ENCODE results near the gene NCOA1. TPM values are rescaled to one million over a fixed set of nuclear protein-coding genes. Genes with fewer than 3 reads are reported as not detected.
A peak's percentile ranks its signal among the peaks of the same experiment; 100 is the strongest.

The NCOA1 gene
- total and polyA plus RNA-seq, 10 of the 15 experiments (the other 5 are each of a cell fraction or from before 2014, with no cell fraction given), result 1.8 to 35.6 (median 6.1) TPM

DNA sequence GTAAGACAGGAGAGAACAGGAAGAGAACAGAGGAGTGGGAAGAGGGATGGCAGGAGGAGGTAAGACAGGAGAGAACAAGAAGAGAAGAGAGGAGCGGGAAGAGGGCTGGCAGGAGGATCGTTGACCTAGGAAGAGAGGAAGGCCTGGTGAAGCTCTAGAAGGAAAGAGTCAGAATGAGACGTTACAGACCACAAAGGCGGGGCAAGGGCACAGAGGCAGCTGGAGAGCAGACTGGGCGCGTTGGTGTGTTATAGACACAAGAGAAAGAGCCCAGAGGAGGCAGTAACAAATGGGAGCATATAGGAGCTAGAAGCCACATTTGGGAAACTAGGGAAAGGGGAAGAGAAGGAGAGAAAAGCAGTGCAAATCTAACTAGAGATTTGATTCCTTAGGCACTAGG, 275.6 kb downstream of the NCOA1 start:
- H3K4me3 ChIP-seq, result no peak overlapping the region
- H3K9ac ChIP-seq (ENCODE audit: control insufficient read depth, insufficient read depth, low read length), result no peak overlapping the region
- no TSS peak for BruUV-seq (replicated peaks)
- no peak overlapping the region for H2AFZ ChIP-seq (ENCODE audit: control insufficient read depth, low read depth, low read length)
- intact Hi-C loops (cut with micrococcal nuclease; ENCODE audit: unreplicated experiment) (no loop called here), in situ Hi-C loops (cut with MboI) (no loop called here)
- H3K27me3 ChIP-seq (replicated peaks in 1 of 2; ENCODE audit: control insufficient read depth in 2 of 2, insufficient read depth in 2 of 2, low read length in 1 of 2), result no peaks in the 10 kb centered on the region
- ChIA-PET CTCF (interaction anchor here (1.0 kb wide), 1 partner anchor 61 kb away, joined by 3 read pairs; no protein-coding TSS in a partner anchor), SMC1A (ENCODE audit: uncharacterized antibody, unreplicated experiment) (interaction anchor here (1.2 to 1.4 kb wide), 4 partner anchors 10 to 356 kb away, joined by 3 to 6 read pairs (median 4); no protein-coding TSS in a partner anchor), POLR2A (no interaction called here), RAD21 (ENCODE audit: unreplicated experiment) (interaction anchor here (1.0 kb wide), 1 partner anchor 75 kb away, joined by 3 read pairs; no protein-coding TSS in a partner anchor)
- peaks cover 2 to 8% of the 10 kb centered on the region in 2 experiments; a peak in 2 of 4 replicates for H3K36me3 ChIP-seq (ENCODE audit: control insufficient read depth in 2 of 2, insufficient read depth in 2 of 2, low read length in 1 of 2)
- DNase-seq (ENCODE audit: low read depth, low spot score) (no peak), FAIRE-seq (no peak), ATAC-seq (peak; percentile 60; the same call in 2 of the 3 replicates)
- H3K4me1 ChIP-seq (ENCODE audit: control insufficient read depth, insufficient read depth, low read length), result 0 out of 2 replicates have a peak, but pooled peaks cover 6% of the 10 kb centered on the region
- 87% methylated on average over 6 of the region's 6 CpGs for WGBS (ENCODE audit: insufficient coverage, insufficient replicate concordance, low lambda C conversion rate, missing lambda C conversion rate)
- H3K9me3 ChIP-seq (replicated peaks; ENCODE audit: control insufficient read depth, insufficient read depth, low read length), result no peaks in the 10 kb centered on the region
- no peak overlapping the region for H3K4me2 ChIP-seq (ENCODE audit: control insufficient read depth, insufficient read depth)
- H4K20me1 ChIP-seq (ENCODE audit: control insufficient read depth, insufficient read depth), result no peaks in the 10 kb centered on the region
- TF ChIP-seq KLF5 (IDR thresholded peaks at IDR 0.05; ENCODE audit: partially characterized antibody) (no peak), RUNX3 (IDR thresholded peaks at IDR 0.05; ENCODE audit: low read length) (0 out of 2 replicates have a peak, but pooled peaks have one; percentile 2)
- TF ChIP-seq, protein P1, sequence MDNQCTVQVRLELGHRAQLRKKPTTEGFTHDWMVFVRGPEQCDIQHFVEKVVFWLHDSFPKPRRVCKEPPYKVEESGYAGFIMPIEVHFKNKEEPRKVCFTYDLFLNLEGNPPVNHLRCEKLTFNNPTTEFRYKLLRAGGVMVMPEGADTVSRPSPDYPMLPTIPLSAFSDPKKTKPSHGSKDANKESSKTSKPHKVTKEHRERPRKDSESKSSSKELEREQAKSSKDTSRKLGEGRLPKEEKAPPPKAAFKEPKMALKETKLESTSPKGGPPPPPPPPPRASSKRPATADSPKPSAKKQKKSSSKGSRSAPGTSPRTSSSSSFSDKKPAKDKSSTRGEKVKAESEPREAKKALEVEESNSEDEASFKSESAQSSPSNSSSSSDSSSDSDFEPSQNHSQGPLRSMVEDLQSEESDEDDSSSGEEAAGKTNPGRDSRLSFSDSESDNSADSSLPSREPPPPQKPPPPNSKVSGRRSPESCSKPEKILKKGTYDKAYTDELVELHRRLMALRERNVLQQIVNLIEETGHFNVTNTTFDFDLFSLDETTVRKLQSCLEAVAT (IDR thresholded peaks at IDR 0.05), result 0 out of 2 replicates have a peak, but pooled peaks have one; percentile 19
- H3K27ac ChIP-seq (ENCODE audit: control insufficient read depth, insufficient read depth), result no peak overlapping the region
- H3K79me2 ChIP-seq (ENCODE audit: control insufficient read depth, insufficient read depth, low read length), result no peaks in the 10 kb centered on the region

DNA sequence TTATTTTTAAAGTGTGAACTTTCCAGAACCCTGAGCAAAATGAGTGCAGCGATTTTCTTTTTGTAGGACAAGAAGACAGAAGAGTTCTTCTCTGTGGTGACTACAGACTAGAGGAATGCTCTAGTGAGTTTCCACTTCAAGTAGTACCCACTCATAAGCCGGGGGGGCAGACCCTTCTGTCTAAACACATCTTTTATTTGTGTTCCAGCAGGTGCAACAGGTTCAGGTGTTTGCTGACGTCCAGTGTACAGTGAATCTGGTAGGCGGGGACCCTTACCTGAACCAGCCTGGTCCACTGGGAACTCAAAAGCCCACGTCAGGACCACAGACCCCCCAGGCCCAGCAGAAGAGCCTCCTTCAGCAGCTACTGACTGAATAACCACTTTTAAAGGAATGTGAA, 277.0 kb downstream of the NCOA1 start:
- no peak overlapping the region for H3K9ac ChIP-seq (ENCODE audit: control insufficient read depth, insufficient read depth, low read length)
- no peaks in the 10 kb centered on the region for H3K79me2 ChIP-seq (ENCODE audit: control insufficient read depth, insufficient read depth, low read length)
- H2AFZ ChIP-seq (ENCODE audit: control insufficient read depth, low read depth, low read length), result no peak overlapping the region
- no peak for ATAC-seq
- ChIA-PET POLR2A (interaction anchor here (0.6 kb wide), 1 partner anchor 9 kb away, joined by 3 read pairs; no protein-coding TSS in a partner anchor), RAD21 (ENCODE audit: unreplicated experiment) (interaction anchor here (0.6 kb wide), 1 partner anchor 362 kb away, joined by 5 read pairs; no protein-coding TSS in a partner anchor), SMC1A (ENCODE audit: uncharacterized antibody, unreplicated experiment) (interaction anchor here (1.4 kb wide), 1 partner anchor 23 kb away, joined by 6 read pairs; no protein-coding TSS in a partner anchor), CTCF (interaction anchor here (2.2 kb wide), 1 partner anchor 12 kb away, joined by 6 read pairs; no protein-coding TSS in a partner anchor)
- in situ Hi-C loops (cut with MboI) (no loop called here), intact Hi-C loops (cut with micrococcal nuclease; ENCODE audit: unreplicated experiment) (no loop called here)
- no peak for FAIRE-seq
- no TSS peak for BruUV-seq (replicated peaks)
- no peak overlapping the region for H3K27ac ChIP-seq (ENCODE audit: control insufficient read depth, insufficient read depth)
- 98% methylated on average over 5 of the region's 5 CpGs for whole genome bisulfite sequencing (ENCODE audit: insufficient coverage, insufficient replicate concordance, low lambda C conversion rate, missing lambda C conversion rate)
- H3K9me3 ChIP-seq (replicated peaks; ENCODE audit: control insufficient read depth, insufficient read depth, low read length), result no peaks in the 10 kb centered on the region
- no peaks in the 10 kb centered on the region for H4K20me1 ChIP-seq (ENCODE audit: control insufficient read depth, insufficient read depth)
- H3K36me3 ChIP-seq (ENCODE audit: control insufficient read depth in 2 of 2, insufficient read depth in 2 of 2, low read length in 1 of 2), result peaks cover 2 to 8% of the 10 kb centered on the region in 2 experiments; a peak in 2 of 4 replicates
- H3K27me3 ChIP-seq (replicated peaks in 1 of 2; ENCODE audit: control insufficient read depth in 2 of 2, insufficient read depth in 2 of 2, low read length in 1 of 2), result no peaks in the 10 kb centered on the region
- H3K4me1 ChIP-seq (ENCODE audit: control insufficient read depth, insufficient read depth, low read length), result 0 out of 2 replicates have a peak, but pooled peaks cover 6% of the 10 kb centered on the region
- TF ChIP-seq, protein P2, sequence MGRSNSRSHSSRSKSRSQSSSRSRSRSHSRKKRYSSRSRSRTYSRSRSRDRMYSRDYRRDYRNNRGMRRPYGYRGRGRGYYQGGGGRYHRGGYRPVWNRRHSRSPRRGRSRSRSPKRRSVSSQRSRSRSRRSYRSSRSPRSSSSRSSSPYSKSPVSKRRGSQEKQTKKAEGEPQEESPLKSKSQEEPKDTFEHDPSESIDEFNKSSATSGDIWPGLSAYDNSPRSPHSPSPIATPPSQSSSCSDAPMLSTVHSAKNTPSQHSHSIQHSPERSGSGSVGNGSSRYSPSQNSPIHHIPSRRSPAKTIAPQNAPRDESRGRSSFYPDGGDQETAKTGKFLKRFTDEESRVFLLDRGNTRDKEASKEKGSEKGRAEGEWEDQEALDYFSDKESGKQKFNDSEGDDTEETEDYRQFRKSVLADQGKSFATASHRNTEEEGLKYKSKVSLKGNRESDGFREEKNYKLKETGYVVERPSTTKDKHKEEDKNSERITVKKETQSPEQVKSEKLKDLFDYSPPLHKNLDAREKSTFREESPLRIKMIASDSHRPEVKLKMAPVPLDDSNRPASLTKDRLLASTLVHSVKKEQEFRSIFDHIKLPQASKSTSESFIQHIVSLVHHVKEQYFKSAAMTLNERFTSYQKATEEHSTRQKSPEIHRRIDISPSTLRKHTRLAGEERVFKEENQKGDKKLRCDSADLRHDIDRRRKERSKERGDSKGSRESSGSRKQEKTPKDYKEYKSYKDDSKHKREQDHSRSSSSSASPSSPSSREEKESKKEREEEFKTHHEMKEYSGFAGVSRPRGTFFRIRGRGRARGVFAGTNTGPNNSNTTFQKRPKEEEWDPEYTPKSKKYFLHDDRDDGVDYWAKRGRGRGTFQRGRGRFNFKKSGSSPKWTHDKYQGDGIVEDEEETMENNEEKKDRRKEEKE (IDR thresholded peaks at IDR 0.05), result no peak
- no peak for TF ChIP-seq ZSCAN29 (IDR thresholded peaks at IDR 0.05)
- no peak for TF ChIP-seq PML (IDR thresholded peaks at IDR 0.05; ENCODE audit: low read length)
- no peak for TF ChIP-seq NRF1 (conservative IDR thresholded peaks at IDR 0.05; ENCODE audit: low read depth, low read length)
- no peak overlapping the region for H3K4me3 ChIP-seq
- no peak overlapping the region for H3K4me2 ChIP-seq (ENCODE audit: control insufficient read depth, insufficient read depth)
- no peak for DNase-seq (ENCODE audit: low read depth, low spot score)

All from GM12878 (cell line).